ENCODE measurements around the gene RAB40B.

Gene RAB40B

GRCh38 chr17:82716203-82717010 is 17.9 kb upstream of the RAB40B start, which contains the start of gene FN3KRP:
Gene FN3KRP (plus strand): TSS chr17:82716706. CDS start chr17:82716756, 50 bp downstream.
- no peak for FAIRE-seq

- FAIRE-seq: no peak
Measured at GRCh38 chr17:82713071-82713723, 14.7 kb upstream of the RAB40B start.

GRCh38 chr17:82710499-82711232 is 12.2 kb upstream of the RAB40B start:
- no peak for FAIRE-seq

GRCh38 chr17:82709676-82710498 is 11.4 kb upstream of the RAB40B start:
- FAIRE-seq: no peak

- no peak for FAIRE-seq
Measured at GRCh38 chr17:82709024-82709675, 10.7 kb upstream of the RAB40B start.

GRCh38 chr17:82705756-82706155 is 7.3 kb upstream of the RAB40B start:
- FAIRE-seq: no peak

- no peak for FAIRE-seq
Measured at GRCh38 chr17:82704886-82705285, 6.4 kb upstream of the RAB40B start.

GRCh38 chr17:82703935-82704865 is 5.7 kb upstream of the RAB40B start:
- no peak for FAIRE-seq

- FAIRE-seq: no peak
Measured at GRCh38 chr17:82703036-82703745, 4.7 kb upstream of the RAB40B start.

GRCh38 chr17:82702231-82702927 is 3.9 kb upstream of the RAB40B start:
- no peak for FAIRE-seq

GRCh38 chr17:82699551-82699950 is 1.1 kb upstream of the RAB40B start:
- FAIRE-seq: no peak

GRCh38 chr17:82698974-82699442 is 510 bp upstream of the RAB40B start:
- FAIRE-seq: no peak

- no peak for FAIRE-seq
Measured at GRCh38 chr17:82697808-82698064, 762 bp downstream of the RAB40B start.

GRCh38 chr17:82696916-82697807 is 1.3 kb downstream of the RAB40B start:
- no peak for FAIRE-seq

- FAIRE-seq: no peak
Measured at GRCh38 chr17:82696259-82696658, 2.2 kb downstream of the RAB40B start.

GRCh38 chr17:82694647-82695046 is 3.9 kb downstream of the RAB40B start:
- no peak for FAIRE-seq

- FAIRE-seq: no peak
Measured at GRCh38 chr17:82693168-82693867, 5.2 kb downstream of the RAB40B start.

GRCh38 chr17:82692268-82692667 is 6.2 kb downstream of the RAB40B start:
- no peak for FAIRE-seq
